ENCODE measurements around the gene MYZAP. TPM values are rescaled to one million over a fixed set of nuclear protein-coding genes. Genes with fewer than 3 reads are reported as not detected.
A peak's percentile ranks its signal among the peaks of the same experiment; 100 is the strongest.

The MYZAP gene
- total RNA-seq, 1 donor = under 0.01 TPM

DNA sequence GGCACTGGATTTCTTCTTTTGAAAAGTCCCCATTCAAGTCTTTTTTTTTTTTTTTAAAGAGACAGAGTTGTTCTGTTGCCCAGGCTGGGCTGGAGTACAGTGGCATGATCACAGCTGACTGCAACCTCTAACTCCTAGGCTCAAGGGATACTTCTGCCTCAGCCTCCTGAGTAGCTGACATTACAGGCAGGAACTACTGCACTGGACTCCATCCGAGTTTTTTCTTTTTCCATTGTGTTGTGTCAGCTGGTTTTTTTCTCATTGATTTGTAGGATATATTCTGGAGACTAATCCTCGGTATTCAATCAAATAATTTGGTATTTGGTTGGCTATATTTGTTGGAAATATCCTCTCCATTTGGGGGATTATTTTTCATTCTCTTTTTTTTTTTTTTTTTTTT lies 126.6 kb downstream of the MYZAP start:
- TF ChIP-seq, protein P1, sequence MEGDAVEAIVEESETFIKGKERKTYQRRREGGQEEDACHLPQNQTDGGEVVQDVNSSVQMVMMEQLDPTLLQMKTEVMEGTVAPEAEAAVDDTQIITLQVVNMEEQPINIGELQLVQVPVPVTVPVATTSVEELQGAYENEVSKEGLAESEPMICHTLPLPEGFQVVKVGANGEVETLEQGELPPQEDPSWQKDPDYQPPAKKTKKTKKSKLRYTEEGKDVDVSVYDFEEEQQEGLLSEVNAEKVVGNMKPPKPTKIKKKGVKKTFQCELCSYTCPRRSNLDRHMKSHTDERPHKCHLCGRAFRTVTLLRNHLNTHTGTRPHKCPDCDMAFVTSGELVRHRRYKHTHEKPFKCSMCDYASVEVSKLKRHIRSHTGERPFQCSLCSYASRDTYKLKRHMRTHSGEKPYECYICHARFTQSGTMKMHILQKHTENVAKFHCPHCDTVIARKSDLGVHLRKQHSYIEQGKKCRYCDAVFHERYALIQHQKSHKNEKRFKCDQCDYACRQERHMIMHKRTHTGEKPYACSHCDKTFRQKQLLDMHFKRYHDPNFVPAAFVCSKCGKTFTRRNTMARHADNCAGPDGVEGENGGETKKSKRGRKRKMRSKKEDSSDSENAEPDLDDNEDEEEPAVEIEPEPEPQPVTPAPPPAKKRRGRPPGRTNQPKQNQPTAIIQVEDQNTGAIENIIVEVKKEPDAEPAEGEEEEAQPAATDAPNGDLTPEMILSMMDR (IDR thresholded peaks at IDR 0.05; ENCODE audit: extremely low read depth, low read depth, low read length) = no peak
- Histone ChIP-seq H4K20me1 (ENCODE audit: insufficient read depth, low read length) (no peaks in the 10 kb centered on the region), H3K27me3 (ENCODE audit: insufficient read depth, low read length) (no peaks in the 10 kb centered on the region), H3K36me3 (ENCODE audit: insufficient read depth, low read length) (peaks cover 15% of the 10 kb centered on the region), H3K4me2 (ENCODE audit: insufficient read depth, low read length) (no peak overlapping the region), H3K4me1 (ENCODE audit: insufficient read depth, low read length) (peaks cover 5% of the 10 kb centered on the region), H2AFZ (ENCODE audit: low read length) (no peak overlapping the region), H3K27ac (ENCODE audit: low read depth, low read length) (no peak overlapping the region), H3K4me3 (ENCODE audit: insufficient read depth, low read length) (no peak overlapping the region), H3K9me3 (ENCODE audit: low read depth, low read length) (no peaks in the 10 kb centered on the region), H3K79me2 (ENCODE audit: insufficient read depth, low read length) (peaks cover 4% of the 10 kb centered on the region)
- no peak for DNase-seq (ENCODE audit: insufficient read length, low spot score, missing footprints)

DNA sequence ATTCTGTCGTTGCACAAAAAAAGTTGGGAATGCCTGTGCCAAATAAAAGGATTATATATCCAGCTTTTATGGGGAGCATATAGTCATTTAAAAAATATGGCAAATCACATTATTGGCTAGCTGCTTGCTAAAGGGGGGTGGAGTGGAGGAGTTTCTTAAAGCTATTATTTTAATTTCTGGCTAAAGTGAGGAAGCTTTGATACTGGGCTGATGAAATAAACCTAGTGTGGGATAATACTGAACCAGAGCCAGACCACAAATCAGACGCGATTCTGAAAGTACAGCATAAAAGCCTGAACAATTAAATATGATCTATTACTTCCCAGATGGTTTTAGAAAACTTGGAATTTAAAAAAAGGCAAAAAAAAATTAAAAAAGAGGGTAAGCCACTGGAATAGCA lies 129.2 kb downstream of the MYZAP start:
- Histone ChIP-seq H3K79me2 (ENCODE audit: insufficient read depth, low read length) (no peaks in the 10 kb centered on the region), H3K27ac (ENCODE audit: low read depth, low read length) (no peak overlapping the region), H4K20me1 (ENCODE audit: insufficient read depth, low read length) (no peaks in the 10 kb centered on the region), H2AFZ (ENCODE audit: low read length) (no peak overlapping the region), H3K27me3 (ENCODE audit: insufficient read depth, low read length) (no peaks in the 10 kb centered on the region), H3K36me3 (ENCODE audit: insufficient read depth, low read length) (peaks cover 4% of the 10 kb centered on the region), H3K9me3 (ENCODE audit: low read depth, low read length) (no peaks in the 10 kb centered on the region), H3K4me3 (ENCODE audit: insufficient read depth, low read length) (no peak overlapping the region), H3K4me2 (ENCODE audit: insufficient read depth, low read length) (no peak overlapping the region), H3K4me1 (ENCODE audit: insufficient read depth, low read length) (peaks cover 5% of the 10 kb centered on the region)
- DNase-seq (ENCODE audit: insufficient read length, low spot score, missing footprints) = no peak
- TF ChIP-seq, protein P1 (IDR thresholded peaks at IDR 0.05; ENCODE audit: extremely low read depth, low read depth, low read length) = no peak

DNA sequence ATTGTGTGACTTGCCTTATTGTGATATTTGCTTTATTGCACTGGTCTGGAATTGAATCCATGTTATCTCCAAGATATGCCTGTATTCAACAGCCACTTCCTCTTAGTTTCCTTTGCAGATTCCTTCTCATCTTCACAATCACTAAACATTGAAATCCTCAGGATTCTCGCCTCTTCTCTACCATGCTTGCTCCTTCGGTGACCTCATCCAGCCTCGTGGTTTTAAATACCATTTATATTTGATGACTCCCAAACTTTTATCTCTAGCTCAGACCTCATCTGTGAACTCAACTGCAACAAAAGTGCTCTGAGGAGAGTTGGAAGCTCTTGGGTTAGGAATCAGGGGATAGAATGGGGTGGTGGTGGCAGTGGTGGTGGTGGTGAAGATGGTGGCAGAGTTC lies 134.7 kb downstream of the MYZAP start:
- Histone ChIP-seq H3K4me1 (ENCODE audit: insufficient read depth, low read length) (peaks cover 5% of the 10 kb centered on the region), H3K27me3 (ENCODE audit: insufficient read depth, low read length) (no peaks in the 10 kb centered on the region), H3K27ac (ENCODE audit: low read depth, low read length) (no peak overlapping the region), H2AFZ (ENCODE audit: low read length) (no peak overlapping the region), H3K4me2 (ENCODE audit: insufficient read depth, low read length) (no peak overlapping the region), H3K4me3 (ENCODE audit: insufficient read depth, low read length) (no peak overlapping the region), H3K36me3 (ENCODE audit: insufficient read depth, low read length) (no peaks in the 10 kb centered on the region), H4K20me1 (ENCODE audit: insufficient read depth, low read length) (no peaks in the 10 kb centered on the region), H3K9me3 (ENCODE audit: low read depth, low read length) (no peaks in the 10 kb centered on the region), H3K79me2 (ENCODE audit: insufficient read depth, low read length) (no peaks in the 10 kb centered on the region)
- TF ChIP-seq, protein P1 (IDR thresholded peaks at IDR 0.05; ENCODE audit: extremely low read depth, low read depth, low read length) = no peak
- peak; percentile 83 for DNase-seq (ENCODE audit: insufficient read length, low spot score, missing footprints)

DNA sequence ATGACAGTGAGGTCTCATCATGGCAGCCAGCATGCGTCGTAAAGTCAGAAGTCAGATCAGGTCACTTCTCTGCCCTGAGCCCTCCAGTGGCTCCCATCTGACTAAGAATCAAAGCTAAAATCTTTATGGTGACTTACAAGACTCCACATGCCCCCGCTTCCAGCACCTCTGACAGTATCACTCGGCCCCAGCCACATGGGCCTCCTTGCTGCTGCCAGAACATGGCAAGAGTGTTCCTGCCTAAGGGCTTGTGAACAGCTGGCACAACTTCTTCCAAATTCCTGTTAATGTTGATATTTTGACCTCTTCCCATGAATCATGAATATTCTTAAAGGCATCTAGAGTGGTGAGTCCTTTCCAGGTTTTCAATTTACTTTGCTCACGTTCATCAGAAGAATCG lies 135.3 kb downstream of the MYZAP start:
- Histone ChIP-seq H3K4me2 (ENCODE audit: insufficient read depth, low read length) (no peak overlapping the region), H3K4me3 (ENCODE audit: insufficient read depth, low read length) (no peak overlapping the region), H2AFZ (ENCODE audit: low read length) (no peak overlapping the region), H3K4me1 (ENCODE audit: insufficient read depth, low read length) (peaks cover 5% of the 10 kb centered on the region), H4K20me1 (ENCODE audit: insufficient read depth, low read length) (no peaks in the 10 kb centered on the region), H3K9me3 (ENCODE audit: low read depth, low read length) (no peaks in the 10 kb centered on the region), H3K36me3 (ENCODE audit: insufficient read depth, low read length) (no peaks in the 10 kb centered on the region), H3K79me2 (ENCODE audit: insufficient read depth, low read length) (no peaks in the 10 kb centered on the region), H3K27ac (ENCODE audit: low read depth, low read length) (no peak overlapping the region), H3K27me3 (ENCODE audit: insufficient read depth, low read length) (no peaks in the 10 kb centered on the region)
- DNase-seq (ENCODE audit: insufficient read length, low spot score, missing footprints) = no peak
- TF ChIP-seq, protein P1 (IDR thresholded peaks at IDR 0.05; ENCODE audit: extremely low read depth, low read depth, low read length) = no peak

Data from osteoblast (primary cell).